Tibial nerve (tissue), 4 donors: Measurements from ENCODE around the gene HNRNPF. TPM values are rescaled to one million over a fixed set of nuclear protein-coding genes. Genes with fewer than 3 reads are reported as not detected.
"Not testable (repeated sequence)": the region's sequence is repeated elsewhere in the genome, so short reads cannot be mapped to it uniquely, and the experiment has no call there.

Experiments
- DNase-seq, 2 donors: peaks; one replicate each; pipeline ENCODE4 v3.0.0-alpha.2; 2019; ENCODE audit warnings: low spot score in 2 of 2
- H3K27ac ChIP-seq, 4 donors: fragments of 200-600 bp; sonication (generic) in 3 of 4; one replicate each; pipeline ENCODE4 v1.5.1; 2017 to 2019; ENCODE audit warnings: mild to moderate bottlenecking in 1 of 4
- H3K27me3 ChIP-seq, 2 donors: fragments of 200-600 bp; sonication (generic) in 1 of 2; one replicate each; pipeline versions ENCODE4 v1.5.1 to v1.6.0; 2017 to 2019
- H3K36me3 ChIP-seq, 3 donors: fragments of 200-600 bp; sonication (generic); one replicate each; pipeline ENCODE4 v1.5.1; 2018 to 2019
- H3K4me1 ChIP-seq, 4 donors: fragments of 200-600 bp; sonication (generic) in 3 of 4; one replicate each; pipeline ENCODE4 v1.5.1; 2017 to 2019
- H3K4me3 ChIP-seq, 4 donors: fragments of 200-600 bp; sonication (generic) in 3 of 4; one replicate each; pipeline ENCODE4 v1.5.1; 2017 to 2019; ENCODE audit warnings: mild to moderate bottlenecking in 1 of 4, moderate library complexity in 1 of 4
- H3K9me3 ChIP-seq, 4 donors: fragments of 200-600 bp; sonication (generic) in 3 of 4; one replicate each; pipeline ENCODE4 v1.5.1; 2017 to 2019
- EP300 ChIP-seq, 2 donors: sonication (generic); formaldehyde crosslinking; IDR thresholded peaks; one replicate each; pipeline ENCODE4 v1.6.1; 2017; ENCODE audit warnings: antibody characterized with exemption in 2 of 2, mild to moderate bottlenecking in 1 of 2
- POLR2A ChIP-seq, 2 donors: fragments of 450-650 bp; IDR thresholded peaks; one replicate each; pipeline ENCODE4 v1.6.1; 2017; ENCODE audit warnings: antibody characterized with exemption in 2 of 2, mild to moderate bottlenecking in 2 of 2, moderate library complexity in 2 of 2
- WGBS, 2 donors: methylation state at CpG; one replicate each; pipeline ENCODE4 v1.1.5; 2018; 5-methylcytosine and 5-hydroxymethylcytosine counted together
- total RNA-seq, 4 donors: library from RNA; depleted of rRNA; stranded (reverse); fragments of >200 nt; gene quantifications; one replicate each; pipeline ENCODE4 v1.1.0, GENCODE V29; 2016
- TF ChIP-seq, protein P1 (sequence below), 5 experiments: fragments of 200-600 bp in 3 of 5; fragments of 450-650 bp in 2 of 5; sonication (generic) in 3 of 5; IDR thresholded peaks; one replicate each; pipeline ENCODE4 v1.5.1; 2016 to 2019; ENCODE audit warnings: antibody characterized with exemption in 5 of 5, mild to moderate bottlenecking in 3 of 5, moderate library complexity in 2 of 5

Gene HNRNPF, protein sequence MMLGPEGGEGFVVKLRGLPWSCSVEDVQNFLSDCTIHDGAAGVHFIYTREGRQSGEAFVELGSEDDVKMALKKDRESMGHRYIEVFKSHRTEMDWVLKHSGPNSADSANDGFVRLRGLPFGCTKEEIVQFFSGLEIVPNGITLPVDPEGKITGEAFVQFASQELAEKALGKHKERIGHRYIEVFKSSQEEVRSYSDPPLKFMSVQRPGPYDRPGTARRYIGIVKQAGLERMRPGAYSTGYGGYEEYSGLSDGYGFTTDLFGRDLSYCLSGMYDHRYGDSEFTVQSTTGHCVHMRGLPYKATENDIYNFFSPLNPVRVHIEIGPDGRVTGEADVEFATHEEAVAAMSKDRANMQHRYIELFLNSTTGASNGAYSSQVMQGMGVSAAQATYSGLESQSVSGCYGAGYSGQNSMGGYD
- 100 to 1,000 TPM; 112 to 136 (median 134) TPM for total RNA-seq

DNA sequence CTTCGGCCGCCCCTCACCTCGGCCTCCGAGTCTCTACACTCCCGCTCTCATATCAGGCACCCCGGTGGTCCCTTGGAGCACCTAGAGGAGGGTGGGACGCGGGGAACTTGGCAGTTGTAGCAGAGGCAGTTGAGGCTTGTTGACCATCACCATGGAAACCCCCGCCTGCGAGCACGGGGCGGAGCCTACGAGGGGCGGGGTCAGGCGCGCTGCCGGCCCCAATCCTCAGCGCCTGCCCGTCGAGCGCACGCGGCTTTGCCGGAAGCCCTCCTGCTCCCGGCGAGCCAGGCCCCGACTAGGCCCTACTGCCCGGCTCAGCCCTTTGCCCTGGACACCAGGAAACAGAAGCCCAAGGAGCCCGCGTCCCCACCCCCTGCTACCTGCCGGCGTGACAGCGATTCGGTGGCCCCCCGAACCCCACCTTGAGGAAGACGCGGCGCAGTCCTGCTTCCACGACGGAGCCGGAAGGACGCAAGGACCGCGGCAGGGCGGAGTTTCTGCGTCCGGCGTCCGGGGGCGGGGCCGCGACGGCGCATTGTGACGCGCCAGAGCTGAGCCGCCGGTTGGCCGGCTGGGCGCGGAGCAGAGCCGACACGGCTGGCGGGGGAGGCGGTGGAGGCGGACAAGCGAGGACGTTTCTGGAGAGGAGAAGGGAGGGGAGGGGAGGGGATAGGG, at the start of gene HNRNPF:
HNRNPF (minus strand) TSS at position 477 of the 675 bp plus-strand sequence. CDS start 21,302 bp downstream, outside the sequence.
- 0 to 1% methylated on average over 20 to 47 of the region's 68 CpGs for WGBS, 2 donors
- Histone ChIP-seq H3K36me3 (no peaks in the 10 kb centered on the region), H3K27me3 (no peaks in the 10 kb centered on the region), H3K27ac (peak within 1 kb of the TSS; percentile 90 to 99 (median 98)), H3K9me3 (no peaks in the 10 kb centered on the region), H3K4me1 (peaks cover 0 to 38% (median 26%) of the 10 kb centered on the region in 4 donors), H3K4me3 (peak within 1 kb of the TSS; percentile 72 to 91 (median 88))
- DNase-seq, result peak; percentile 88
- TF ChIP-seq EP300 (IDR thresholded peaks at IDR 0.05) (peak; percentile 86 to 99), POLR2A (IDR thresholded peaks at IDR 0.05) (peak; percentile 97 to 100)
- TF ChIP-seq, protein P1, sequence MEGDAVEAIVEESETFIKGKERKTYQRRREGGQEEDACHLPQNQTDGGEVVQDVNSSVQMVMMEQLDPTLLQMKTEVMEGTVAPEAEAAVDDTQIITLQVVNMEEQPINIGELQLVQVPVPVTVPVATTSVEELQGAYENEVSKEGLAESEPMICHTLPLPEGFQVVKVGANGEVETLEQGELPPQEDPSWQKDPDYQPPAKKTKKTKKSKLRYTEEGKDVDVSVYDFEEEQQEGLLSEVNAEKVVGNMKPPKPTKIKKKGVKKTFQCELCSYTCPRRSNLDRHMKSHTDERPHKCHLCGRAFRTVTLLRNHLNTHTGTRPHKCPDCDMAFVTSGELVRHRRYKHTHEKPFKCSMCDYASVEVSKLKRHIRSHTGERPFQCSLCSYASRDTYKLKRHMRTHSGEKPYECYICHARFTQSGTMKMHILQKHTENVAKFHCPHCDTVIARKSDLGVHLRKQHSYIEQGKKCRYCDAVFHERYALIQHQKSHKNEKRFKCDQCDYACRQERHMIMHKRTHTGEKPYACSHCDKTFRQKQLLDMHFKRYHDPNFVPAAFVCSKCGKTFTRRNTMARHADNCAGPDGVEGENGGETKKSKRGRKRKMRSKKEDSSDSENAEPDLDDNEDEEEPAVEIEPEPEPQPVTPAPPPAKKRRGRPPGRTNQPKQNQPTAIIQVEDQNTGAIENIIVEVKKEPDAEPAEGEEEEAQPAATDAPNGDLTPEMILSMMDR (IDR thresholded peaks at IDR 0.05), result peak in 2 of 5 experiments; percentile 43 to 53

DNA sequence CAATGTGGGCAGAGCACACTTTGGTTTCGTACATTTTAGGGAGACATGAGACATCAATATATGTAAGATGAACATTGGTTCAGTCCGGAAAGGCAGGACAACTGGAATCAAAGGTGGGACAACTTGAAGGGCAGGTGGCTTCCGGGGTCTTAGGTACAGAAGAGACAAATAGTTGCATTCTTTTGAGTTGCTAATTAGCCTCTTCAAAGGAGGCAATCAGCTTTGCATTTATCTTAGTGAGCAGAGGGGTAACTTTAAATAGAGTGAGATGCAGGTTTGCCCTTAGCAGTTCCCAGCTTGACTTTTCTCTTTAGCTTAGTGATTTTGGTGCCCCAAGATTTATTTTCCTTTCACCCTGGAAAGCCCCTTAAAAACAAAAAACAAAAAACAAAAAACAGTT, 49.2 kb upstream of the HNRNPF start:
- Histone ChIP-seq H3K4me1 (peaks cover 0 to 26% (median 11%) of the 10 kb centered on the region in 4 donors), H3K9me3 (no peaks in the 10 kb centered on the region), H3K36me3 (no peaks in the 10 kb centered on the region), H3K27ac (no peak overlapping the region), H3K4me3 (no peak overlapping the region), H3K27me3 (no peaks in the 10 kb centered on the region)
- DNase-seq, result no peak
- no peak for TF ChIP-seq EP300 (IDR thresholded peaks at IDR 0.05)
- TF ChIP-seq, protein P1 (IDR thresholded peaks at IDR 0.05), result no peak
- no peak for TF ChIP-seq POLR2A (IDR thresholded peaks at IDR 0.05)
- 68 to 77% methylated on average over 3 of the region's 3 CpGs for WGBS, 2 donors

DNA sequence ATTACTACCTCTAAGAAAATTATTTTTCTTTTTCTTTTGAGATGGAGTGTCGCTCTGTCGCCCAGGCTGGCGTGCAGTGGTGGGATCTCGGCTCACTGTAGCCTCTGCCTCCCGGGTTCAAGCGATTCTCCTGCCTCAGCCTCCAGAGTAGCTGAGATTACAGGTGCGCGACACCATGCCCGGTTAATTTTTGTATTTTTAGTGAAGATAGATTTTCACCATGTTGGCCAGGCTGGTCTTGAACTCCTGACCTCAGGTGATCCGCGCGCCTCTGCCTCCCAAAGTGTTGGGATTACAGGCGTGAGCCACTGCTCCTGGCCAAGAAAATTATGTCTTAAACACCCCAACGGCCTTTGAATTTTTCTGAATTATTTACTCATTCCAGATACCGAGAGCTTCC, 47.6 kb upstream of the HNRNPF start:
- 93 to 95% methylated on average over 15 of the region's 15 CpGs for WGBS, 2 donors
- H3K27ac ChIP-seq, result peak overlapping the region; percentile 85 to 97 (median 86)
- H3K4me3 ChIP-seq, H3K36me3 ChIP-seq, H3K27me3 ChIP-seq, H3K9me3 ChIP-seq, DNase-seq: not testable (repeated sequence)
- H3K4me1 ChIP-seq, result peaks cover 0 to 20% (median 11%) of the 10 kb centered on the region in 4 donors

DNA sequence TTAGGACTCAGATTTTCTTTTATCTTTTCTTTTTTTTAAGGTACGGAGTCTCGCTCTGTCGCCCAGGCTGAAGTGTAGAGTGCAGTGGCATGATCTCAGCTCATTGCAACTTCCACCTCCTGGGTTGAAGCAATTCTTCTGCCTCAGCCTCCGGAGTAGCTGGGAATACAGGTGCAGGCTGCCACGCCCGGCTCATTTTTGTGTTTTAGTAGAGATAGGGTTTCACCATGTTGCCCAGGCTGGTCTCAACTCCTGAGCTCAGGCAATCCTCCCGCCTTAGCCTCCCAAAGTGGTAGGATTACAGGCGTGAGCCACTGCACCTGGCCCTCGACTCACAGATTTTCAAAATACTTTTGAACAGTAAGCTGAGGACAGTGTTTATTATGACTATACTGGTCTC, 45.0 kb upstream of the HNRNPF start:
- Histone ChIP-seq H3K4me1 (peaks cover 0 to 20% (median 11%) of the 10 kb centered on the region in 4 donors), H3K27ac (peak overlapping the region in 2 of 4 donors; percentile 86 to 87)
- not testable (repeated sequence) for DNase-seq, H3K36me3 ChIP-seq, H3K4me3 ChIP-seq, H3K9me3 ChIP-seq, H3K27me3 ChIP-seq
- 90 to 93% methylated on average over 9 of the region's 9 CpGs for WGBS, 2 donors

DNA sequence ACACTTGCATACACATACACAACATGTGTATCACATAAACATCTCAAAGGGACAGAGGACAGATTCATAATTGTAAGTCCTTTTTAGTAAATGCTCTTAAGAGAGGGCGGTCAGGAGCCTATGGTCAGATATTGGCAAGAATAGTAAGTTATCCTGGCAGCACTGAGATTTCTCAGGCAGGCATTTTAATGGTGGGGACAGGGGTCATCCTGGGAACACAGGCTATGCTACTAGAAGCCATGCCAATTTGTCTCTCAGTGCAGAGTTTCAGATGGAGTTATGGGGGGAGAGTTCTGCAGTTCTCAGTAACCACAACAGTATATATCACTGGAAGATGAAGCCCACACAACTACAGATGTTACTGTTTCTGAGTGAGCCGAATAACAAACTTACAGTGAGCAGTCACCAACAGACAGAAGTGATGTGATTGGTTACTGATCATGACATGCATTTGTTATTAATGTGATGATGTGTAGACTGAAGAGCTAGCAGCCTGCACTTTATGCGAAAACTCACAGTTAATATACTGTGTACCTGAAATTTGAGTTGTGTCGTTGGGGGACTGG, 44.4 kb upstream of the HNRNPF start:
- no peaks in the 10 kb centered on the region for H3K36me3 ChIP-seq
- H3K27ac ChIP-seq, result no peak overlapping the region
- TF ChIP-seq, protein P1 (IDR thresholded peaks at IDR 0.05), result no peak
- no peak for TF ChIP-seq POLR2A (IDR thresholded peaks at IDR 0.05)
- no peak for TF ChIP-seq EP300 (IDR thresholded peaks at IDR 0.05)
- H3K9me3 ChIP-seq, result no peaks in the 10 kb centered on the region
- H3K27me3 ChIP-seq, result no peaks in the 10 kb centered on the region
- WGBS, 2 donors, result 69 to 78% methylated on average over 4 of the region's 4 CpGs
- peaks cover 0 to 20% (median 11%) of the 10 kb centered on the region in 4 donors for H3K4me1 ChIP-seq
- no peak for DNase-seq
- no peak overlapping the region for H3K4me3 ChIP-seq
